ENCODE results near the gene NUMA1. TPM values are rescaled to one million over a fixed set of nuclear protein-coding genes. Genes with fewer than 3 reads are reported as not detected.

Gene NUMA1
- total RNA-seq, 1 donor from 2014 or later, result 289 TPM

GRCh38 chr11:72070491-72070890 is 9.9 kb downstream of the NUMA1 start:
- no peaks in the 10 kb centered on the region for H3K27me3 ChIP-seq
- no peaks in the 10 kb centered on the region for H3K9me3 ChIP-seq
- peak in 1 of 2 donors; percentile 52 for DNase-seq (ENCODE audit: low spot score in 2 of 2)
- H3K4me3 ChIP-seq, result no peak overlapping the region
- peaks cover 0 to 2% of the 10 kb centered on the region in 2 donors for H3K36me3 ChIP-seq
- intact Hi-C loops (cut with DNase I), result loop anchor here (1.0 kb wide), 2 partner anchors 10 to 29 kb away; partner anchors contain the start of genes LRRC51 and NUMA1
- peaks cover 6 to 31% of the 10 kb centered on the region in 2 donors for H3K4me1 ChIP-seq
- H3K27ac ChIP-seq, result peak overlapping the region; percentile 85 to 87
- TF ChIP-seq CTCF (IDR thresholded peaks at IDR 0.05), result no peak

- peaks cover 6 to 31% of the 10 kb centered on the region in 2 donors for H3K4me1 ChIP-seq
- H3K27ac ChIP-seq, result peak overlapping the region; percentile 85 to 87
- H3K36me3 ChIP-seq, result no peaks in the 10 kb centered on the region
- H3K9me3 ChIP-seq, result no peaks in the 10 kb centered on the region
- TF ChIP-seq CTCF (IDR thresholded peaks at IDR 0.05), result no peak
- H3K27me3 ChIP-seq, result no peaks in the 10 kb centered on the region
- peak overlapping the region; percentile 10 to 16 for H3K4me3 ChIP-seq
- intact Hi-C loops (cut with DNase I), result loop anchor here (1.0 kb wide), 2 partner anchors 10 to 29 kb away; partner anchors contain the start of genes LRRC51 and NUMA1
- peak; percentile 74 to 95 for DNase-seq (ENCODE audit: low spot score in 2 of 2)
These were observed 10.5 kb downstream of the NUMA1 start for GRCh38 chr11:72069787-72070251.

GRCh38 chr11:72069200-72069599 is 11.1 kb downstream of the NUMA1 start:
- Histone ChIP-seq H3K27me3 (no peaks in the 10 kb centered on the region), H3K36me3 (no peaks in the 10 kb centered on the region), H3K27ac (peak overlapping the region; percentile 85 to 87), H3K4me3 (peak overlapping the region in 1 of 2 donors; percentile 10), H3K9me3 (no peaks in the 10 kb centered on the region), H3K4me1 (peaks cover 6 to 31% of the 10 kb centered on the region in 2 donors)
- intact Hi-C loops (cut with DNase I), result no loop called here
- TF ChIP-seq CTCF (IDR thresholded peaks at IDR 0.05), result no peak
- DNase-seq (ENCODE audit: low spot score in 2 of 2), result peak in 1 of 2 donors; percentile 54

GRCh38 chr11:72067676-72068075 is 12.7 kb downstream of the NUMA1 start:
- Histone ChIP-seq H3K27me3 (no peaks in the 10 kb centered on the region), H3K27ac (peak overlapping the region; percentile 85 to 87), H3K9me3 (no peaks in the 10 kb centered on the region), H3K4me3 (no peak overlapping the region), H3K4me1 (peaks cover 6 to 31% of the 10 kb centered on the region in 2 donors), H3K36me3 (no peaks in the 10 kb centered on the region)
- no peak for TF ChIP-seq CTCF (IDR thresholded peaks at IDR 0.05)
- intact Hi-C loops (cut with DNase I), result no loop called here
- DNase-seq (ENCODE audit: low spot score in 2 of 2), result no peak

GRCh38 chr11:72067266-72067665 is 13.1 kb downstream of the NUMA1 start:
- TF ChIP-seq CTCF (IDR thresholded peaks at IDR 0.05), result no peak
- Histone ChIP-seq H3K9me3 (no peaks in the 10 kb centered on the region), H3K27ac (peak overlapping the region; percentile 3 to 87), H3K27me3 (no peaks in the 10 kb centered on the region), H3K36me3 (no peaks in the 10 kb centered on the region), H3K4me1 (peaks cover 4 to 28% of the 10 kb centered on the region in 2 donors), H3K4me3 (no peak overlapping the region)
- DNase-seq (ENCODE audit: low spot score in 2 of 2), result no peak
- intact Hi-C loops (cut with DNase I), result no loop called here

All from ascending aorta (tissue), 2 donors.